ENCODE measurements around the gene LBH. TPM values are rescaled to one million over a fixed set of nuclear protein-coding genes. Genes with fewer than 3 reads are reported as not detected.

The LBH gene
- total RNA-seq, 4 donors from 2014 or later = 14.9 to 41.1 (median 30.0) TPM

- Histone ChIP-seq H3K27me3 (no peaks in the 10 kb centered on the region), H3K36me3 (peaks cover 24% of the 10 kb centered on the region), H3K4me1 (no peaks in the 10 kb centered on the region), H3K4me3 (no peak overlapping the region), H3K9me3 (no peaks in the 10 kb centered on the region), H3K27ac (no peak overlapping the region)
- TF ChIP-seq EP300 (IDR thresholded peaks at IDR 0.05) (no peak), POLR2A (IDR thresholded peaks at IDR 0.05) (no peak)
- WGBS = 84% methylated on average over 3 of the region's 3 CpGs
- peak; percentile 16 to 24 for DNase-seq (ENCODE audit: low spot score in 2 of 2)
Measured at GRCh38 chr2:30259827-30260679, 28.7 kb downstream of the LBH start.

- Histone ChIP-seq H3K9me3 (no peaks in the 10 kb centered on the region), H3K36me3 (peaks cover 24% of the 10 kb centered on the region), H3K4me3 (no peak overlapping the region), H3K27me3 (no peaks in the 10 kb centered on the region), H3K4me1 (peaks cover 1% of the 10 kb centered on the region), H3K27ac (no peak overlapping the region)
- DNase-seq (ENCODE audit: low spot score in 2 of 2) = peak in 1 of 2 donors; percentile 2
- TF ChIP-seq, protein P1, sequence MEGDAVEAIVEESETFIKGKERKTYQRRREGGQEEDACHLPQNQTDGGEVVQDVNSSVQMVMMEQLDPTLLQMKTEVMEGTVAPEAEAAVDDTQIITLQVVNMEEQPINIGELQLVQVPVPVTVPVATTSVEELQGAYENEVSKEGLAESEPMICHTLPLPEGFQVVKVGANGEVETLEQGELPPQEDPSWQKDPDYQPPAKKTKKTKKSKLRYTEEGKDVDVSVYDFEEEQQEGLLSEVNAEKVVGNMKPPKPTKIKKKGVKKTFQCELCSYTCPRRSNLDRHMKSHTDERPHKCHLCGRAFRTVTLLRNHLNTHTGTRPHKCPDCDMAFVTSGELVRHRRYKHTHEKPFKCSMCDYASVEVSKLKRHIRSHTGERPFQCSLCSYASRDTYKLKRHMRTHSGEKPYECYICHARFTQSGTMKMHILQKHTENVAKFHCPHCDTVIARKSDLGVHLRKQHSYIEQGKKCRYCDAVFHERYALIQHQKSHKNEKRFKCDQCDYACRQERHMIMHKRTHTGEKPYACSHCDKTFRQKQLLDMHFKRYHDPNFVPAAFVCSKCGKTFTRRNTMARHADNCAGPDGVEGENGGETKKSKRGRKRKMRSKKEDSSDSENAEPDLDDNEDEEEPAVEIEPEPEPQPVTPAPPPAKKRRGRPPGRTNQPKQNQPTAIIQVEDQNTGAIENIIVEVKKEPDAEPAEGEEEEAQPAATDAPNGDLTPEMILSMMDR (IDR thresholded peaks at IDR 0.05) = no peak
- no peak for TF ChIP-seq POLR2AphosphoS5 (IDR thresholded peaks at IDR 0.05)
- 84% methylated on average over 2 of the region's 2 CpGs for WGBS
Measured at GRCh38 chr2:30260941-30261340, 29.6 kb downstream of the LBH start.

DNA sequence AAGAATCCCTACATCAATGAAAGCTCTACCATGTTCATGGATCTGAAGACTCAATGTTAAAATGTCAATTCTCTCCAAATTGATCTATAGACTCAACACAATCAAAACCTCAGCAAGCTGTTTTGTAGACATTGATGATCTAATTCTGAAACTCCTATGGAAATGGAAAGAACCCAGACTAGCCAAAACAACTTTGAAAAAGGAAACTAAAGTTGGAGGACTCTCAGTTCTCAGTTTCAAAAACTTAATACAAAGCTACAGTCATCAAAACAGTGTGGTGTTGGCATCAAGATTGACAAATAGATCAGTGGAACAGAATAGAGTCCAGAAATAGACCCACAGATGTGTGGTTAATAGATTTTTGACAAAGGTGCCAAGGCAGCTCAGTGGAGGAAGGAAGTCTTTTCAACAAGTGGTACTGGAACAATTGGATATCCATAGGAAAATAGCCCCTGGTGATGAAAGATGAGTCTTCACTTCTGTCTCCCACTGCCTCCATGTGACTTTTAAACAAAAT, 30.4 kb downstream of the LBH start:
- peaks cover 9% of the 10 kb centered on the region for H3K4me1 ChIP-seq
- peaks cover 24% of the 10 kb centered on the region for H3K36me3 ChIP-seq
- no peak for DNase-seq (ENCODE audit: low spot score in 2 of 2)
- H3K9me3 ChIP-seq = no peaks in the 10 kb centered on the region
- H3K4me3 ChIP-seq = no peak overlapping the region
- no peak for TF ChIP-seq POLR2AphosphoS5 (IDR thresholded peaks at IDR 0.05)
- no peak for TF ChIP-seq POLR2A (IDR thresholded peaks at IDR 0.05)
- no peak for TF ChIP-seq EP300 (IDR thresholded peaks at IDR 0.05)
- TF ChIP-seq, protein P1 (IDR thresholded peaks at IDR 0.05) = no peak
- no peaks in the 10 kb centered on the region for H3K27me3 ChIP-seq
- no peak overlapping the region for H3K27ac ChIP-seq

- 95% methylated on average over 5 of the region's 5 CpGs for WGBS
- no peak overlapping the region for H3K27ac ChIP-seq
- H3K27me3 ChIP-seq = no peaks in the 10 kb centered on the region
- TF ChIP-seq POLR2A (IDR thresholded peaks at IDR 0.05) (no peak), EP300 (IDR thresholded peaks at IDR 0.05) (no peak), POLR2AphosphoS5 (IDR thresholded peaks at IDR 0.05) (no peak)
- TF ChIP-seq, protein P1 (IDR thresholded peaks at IDR 0.05) = no peak
- no peak overlapping the region for H3K4me3 ChIP-seq
- H3K9me3 ChIP-seq = no peaks in the 10 kb centered on the region
- H3K36me3 ChIP-seq = peaks cover 16% of the 10 kb centered on the region
- no peak for DNase-seq (ENCODE audit: low spot score in 2 of 2)
- H3K4me1 ChIP-seq = peaks cover 9% of the 10 kb centered on the region
Measured at GRCh38 chr2:30262716-30263309, 31.5 kb downstream of the LBH start.

GRCh38 chr2:30264274-30264673, 32.9 kb downstream of the LBH start:
- TF ChIP-seq POLR2A (IDR thresholded peaks at IDR 0.05) (no peak), EP300 (IDR thresholded peaks at IDR 0.05) (no peak), POLR2AphosphoS5 (IDR thresholded peaks at IDR 0.05) (no peak)
- TF ChIP-seq, protein P1 (IDR thresholded peaks at IDR 0.05) = no peak
- WGBS = 77% methylated on average over 3 of the region's 3 CpGs
- peaks cover 2% of the 10 kb centered on the region for H3K36me3 ChIP-seq
- H3K4me1 ChIP-seq = peaks cover 17% of the 10 kb centered on the region
- no peak for DNase-seq (ENCODE audit: low spot score in 2 of 2)
- H3K9me3 ChIP-seq = no peaks in the 10 kb centered on the region
- H3K4me3 ChIP-seq = no peak overlapping the region
- H3K27ac ChIP-seq = no peak overlapping the region
- no peaks in the 10 kb centered on the region for H3K27me3 ChIP-seq
